NCI-H460 (cell line): ENCODE data around the gene GSTM3. TPM values are rescaled to one million over a fixed set of nuclear protein-coding genes. Genes with fewer than 3 reads are reported as not detected.
"Not testable (repeated sequence)": the region's sequence is repeated elsewhere in the genome, so short reads cannot be mapped to it uniquely, and the experiment has no call there.

Experiments used
- DNase-seq: peaks from one replicate; pipeline ENCODE4 v3.0.0-alpha.2; 2016; ENCODE audit warnings: low read depth; ENCODE audit errors: extremely low read depth
- total RNA-seq: library from RNA; depleted of rRNA; stranded (reverse); fragments of >200 nt; shearing (Covaris generic); gene quantifications from 2 replicates; pipeline ENCODE4 v1.2.3, GENCODE V29; 2014

Gene GSTM3
- total RNA-seq, 1 experiment from 2014 or later: 266 TPM

DNA sequence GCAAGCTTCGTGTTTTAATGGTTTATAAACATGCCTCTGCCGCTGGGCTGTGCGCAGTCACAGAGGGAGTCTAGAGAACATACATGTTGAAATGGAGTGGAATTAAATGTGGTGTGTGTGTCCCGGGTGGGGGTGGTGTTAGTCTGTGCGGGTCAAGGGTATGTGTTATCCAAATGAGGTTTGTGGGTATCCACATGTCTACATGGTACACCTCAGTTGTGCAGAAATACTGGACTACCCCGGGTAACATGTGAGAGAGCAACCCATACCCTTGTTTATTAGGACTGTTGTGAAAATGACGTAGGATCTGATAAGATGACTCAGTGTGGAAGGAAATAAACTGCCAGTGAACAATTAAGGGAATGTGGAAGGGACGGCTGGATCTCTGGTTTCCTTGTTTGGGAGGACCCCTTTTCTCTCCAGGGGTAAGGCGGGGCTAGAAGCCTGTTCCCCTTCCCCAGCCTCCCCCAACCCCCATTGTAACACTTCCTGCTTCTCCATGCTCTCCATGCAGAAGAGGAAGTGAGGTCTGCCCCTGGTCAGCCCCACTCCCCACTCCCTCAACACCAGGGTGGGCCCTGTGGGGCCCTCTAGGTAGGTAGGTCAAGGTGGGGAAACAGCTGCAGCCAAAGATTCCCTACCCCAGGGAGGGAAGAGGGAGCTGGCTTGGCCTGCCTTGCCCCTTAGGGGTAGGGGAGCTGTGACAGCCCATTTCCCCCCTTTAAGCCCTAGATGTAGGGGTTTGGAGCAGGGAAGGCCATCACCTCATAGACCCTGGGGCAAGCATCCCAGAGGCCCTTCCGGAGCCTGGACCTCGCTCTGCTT, 22.2 kb upstream of the GSTM3 start:
- peak; percentile 45 for DNase-seq

- DNase-seq: no peak
Observed at GRCh38 chr1:109762039-109762585, 21.3 kb upstream of the GSTM3 start.

DNA sequence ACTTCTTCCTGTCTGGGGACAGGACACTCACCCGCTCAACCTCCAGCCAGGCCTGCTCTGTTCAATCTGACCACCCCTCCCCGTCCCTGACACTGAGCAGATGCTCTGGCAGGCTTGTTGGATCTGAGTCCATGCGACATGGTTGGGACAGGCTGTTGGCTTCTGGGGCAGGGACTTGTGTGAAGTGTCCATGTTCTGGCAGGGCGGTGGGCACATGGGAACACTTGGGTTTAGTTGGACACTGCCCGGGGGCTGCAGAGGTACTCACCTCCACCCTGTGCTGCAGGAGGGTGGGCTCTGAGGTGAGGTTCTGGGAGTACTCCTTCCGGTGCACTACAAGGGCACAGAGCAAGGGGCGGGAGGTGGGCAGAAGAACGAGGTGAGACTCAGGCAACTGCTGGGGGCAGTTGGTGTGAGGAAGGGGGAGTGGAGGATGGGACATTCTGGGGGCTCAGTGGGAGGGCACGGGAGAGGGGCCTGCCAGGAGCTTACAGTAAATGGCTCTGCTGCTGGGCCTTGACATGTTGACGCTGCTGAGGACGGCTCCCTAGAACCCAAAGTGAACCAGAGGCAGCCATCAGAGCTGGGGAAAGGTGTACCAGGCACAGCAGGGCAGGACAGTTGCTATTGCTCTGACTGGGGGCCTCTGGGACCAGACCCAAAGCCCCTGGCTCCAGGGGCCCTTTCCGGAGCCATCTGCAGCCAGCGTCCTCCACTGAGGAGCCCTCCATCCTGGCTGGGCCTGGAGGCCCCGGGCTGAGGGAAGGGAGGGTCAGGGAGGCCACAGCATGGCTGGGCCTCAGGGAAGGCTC, 20.6 kb upstream of the GSTM3 start:
- no peak for DNase-seq

DNA sequence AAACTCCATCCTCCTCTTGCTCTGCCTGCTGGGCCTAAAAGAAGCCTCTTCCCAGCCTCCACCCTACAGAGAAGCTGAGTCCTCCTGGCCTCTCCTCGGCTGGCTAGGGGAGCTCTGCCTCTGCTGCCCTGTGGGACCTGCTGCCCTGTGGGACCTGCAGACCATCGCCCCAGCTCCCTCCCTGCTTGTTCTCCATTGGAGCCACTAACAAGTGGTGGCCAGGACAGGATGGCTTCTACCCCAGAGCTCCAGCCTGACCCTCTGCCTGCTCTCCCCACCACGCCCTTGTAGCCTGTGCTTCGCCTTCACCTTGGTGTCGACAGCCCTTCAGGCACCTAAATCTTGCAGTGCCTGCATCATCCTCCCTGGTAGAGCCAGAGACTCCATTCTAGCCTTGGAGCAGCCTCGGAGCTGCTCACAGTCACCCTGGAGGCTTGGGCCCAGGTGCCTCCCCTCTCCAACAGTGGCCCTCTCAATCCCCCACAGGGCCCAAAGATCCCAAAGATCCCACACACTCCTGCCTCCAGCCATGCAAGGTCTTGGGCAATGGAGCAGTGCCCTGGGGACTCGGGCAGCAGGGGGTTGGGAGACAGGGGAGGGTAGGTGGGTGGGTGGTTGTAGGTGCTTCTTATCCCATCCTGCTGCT, 19.9 kb upstream of the GSTM3 start:
- no peak for DNase-seq

DNA sequence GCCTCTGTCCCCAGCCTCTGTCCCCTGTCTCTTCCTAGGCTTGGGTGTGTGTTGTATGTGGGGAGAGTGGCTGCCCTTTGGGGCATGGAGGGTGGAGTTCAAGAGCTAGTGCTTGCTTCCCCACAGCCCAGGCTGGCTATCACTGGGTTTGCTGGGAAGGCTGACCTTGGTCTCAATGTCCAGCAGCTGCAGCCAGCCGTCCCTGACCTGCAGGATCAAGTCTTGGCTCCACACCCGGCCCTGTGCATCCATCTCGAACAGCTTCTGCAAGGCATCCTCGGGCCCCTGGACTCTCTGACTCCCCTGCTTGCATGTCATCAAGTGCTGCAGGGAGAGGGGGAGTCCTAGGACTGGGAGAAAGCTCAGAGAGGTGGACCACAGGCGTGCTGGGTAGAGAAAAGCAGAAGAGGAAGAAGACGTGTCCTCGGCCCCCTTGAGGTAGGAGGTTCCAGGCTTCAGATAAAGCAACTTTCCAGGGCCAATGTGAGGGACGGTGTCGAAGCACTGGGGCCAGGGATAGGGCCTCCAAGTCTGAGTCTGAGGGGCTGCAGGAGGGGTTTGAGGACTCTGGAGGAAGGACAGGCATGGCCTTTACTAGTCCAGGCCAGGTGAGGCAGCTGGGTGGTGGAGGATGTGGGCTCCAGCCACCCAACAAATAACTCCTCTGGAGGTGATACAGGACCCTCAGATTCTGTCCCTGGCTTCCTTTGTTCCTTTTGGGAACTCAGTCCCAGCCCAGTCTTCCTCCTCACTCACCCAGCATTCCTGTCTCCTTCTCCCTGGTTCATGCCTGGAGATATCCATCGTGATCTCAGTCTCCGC, 18.9 kb upstream of the GSTM3 start:
- no peak for DNase-seq

DNA sequence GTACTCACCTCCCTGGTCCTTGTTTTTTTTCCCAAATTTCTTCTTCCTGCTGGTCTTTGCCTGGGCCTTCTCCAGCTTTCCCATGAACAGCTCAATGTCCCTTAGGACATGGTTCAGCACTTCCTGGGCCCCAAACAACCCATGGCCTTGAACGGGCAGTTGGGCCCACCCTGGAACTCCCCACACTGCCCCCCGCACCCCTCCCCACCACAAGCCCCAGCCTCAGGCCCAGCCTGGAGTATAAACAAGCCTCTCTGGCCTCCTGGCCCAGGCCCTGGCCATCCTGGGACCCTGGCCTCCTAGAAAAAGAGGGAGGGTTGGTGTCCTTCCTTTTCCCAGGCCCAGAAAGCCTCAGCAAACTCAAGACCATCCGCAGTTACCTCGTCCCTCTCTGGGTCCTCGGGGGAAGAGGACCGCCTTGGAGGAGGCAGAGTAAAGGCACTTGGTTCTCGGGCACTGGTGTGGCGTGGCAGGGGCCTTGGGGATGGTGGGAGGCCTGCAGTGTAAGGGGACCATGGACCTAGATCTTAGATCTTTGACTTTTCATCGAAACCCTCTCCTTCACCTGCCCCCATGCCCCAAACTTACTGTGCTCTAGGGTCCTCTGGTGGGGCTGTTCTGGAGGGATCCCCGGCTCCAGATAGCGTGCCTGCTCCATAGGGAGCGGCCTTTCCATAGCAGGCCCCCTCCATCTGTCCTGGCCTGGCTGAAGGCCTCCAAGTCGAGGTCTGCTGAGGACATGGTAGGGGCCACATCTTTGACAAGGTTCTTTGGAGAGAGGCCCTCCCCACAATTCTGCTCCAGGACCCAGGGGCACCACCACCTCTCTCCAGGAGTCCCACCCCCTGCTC, 17.3 kb upstream of the GSTM3 start:
- DNase-seq: no peak

GRCh38 chr1:109756848-109757521, 16.1 kb upstream of the GSTM3 start:
- no peak for DNase-seq

DNA sequence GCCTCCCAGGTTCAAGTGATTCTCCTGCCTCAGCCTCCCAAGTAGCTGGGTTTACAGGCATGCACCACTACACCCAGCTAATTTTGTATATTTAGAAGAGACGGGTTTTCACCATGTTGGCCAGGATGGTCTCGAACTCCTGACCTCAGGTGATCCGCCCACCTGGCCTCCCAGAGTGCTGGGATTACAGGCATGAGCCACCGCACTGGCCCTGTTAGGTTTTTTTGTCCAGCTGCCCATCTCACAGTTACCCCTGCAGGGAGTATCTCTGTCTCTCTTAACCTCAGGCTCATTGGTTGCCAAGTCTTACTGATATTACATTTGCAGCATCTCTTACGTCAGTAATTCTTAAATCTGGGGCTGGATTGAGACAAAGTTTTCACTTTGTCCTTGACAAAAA, 15.5 kb upstream of the GSTM3 start:
- not testable (repeated sequence) for DNase-seq

- no peak for DNase-seq
Observed at GRCh38 chr1:109754738-109755137, 13.9 kb upstream of the GSTM3 start.

- DNase-seq: no peak
Observed at GRCh38 chr1:109751531-109752260, 10.9 kb upstream of the GSTM3 start.

- no peak for DNase-seq
Observed at GRCh38 chr1:109750920-109751319, 10.1 kb upstream of the GSTM3 start.

- DNase-seq: no peak
Observed at GRCh38 chr1:109750241-109750882, 9.5 kb upstream of the GSTM3 start.

DNA sequence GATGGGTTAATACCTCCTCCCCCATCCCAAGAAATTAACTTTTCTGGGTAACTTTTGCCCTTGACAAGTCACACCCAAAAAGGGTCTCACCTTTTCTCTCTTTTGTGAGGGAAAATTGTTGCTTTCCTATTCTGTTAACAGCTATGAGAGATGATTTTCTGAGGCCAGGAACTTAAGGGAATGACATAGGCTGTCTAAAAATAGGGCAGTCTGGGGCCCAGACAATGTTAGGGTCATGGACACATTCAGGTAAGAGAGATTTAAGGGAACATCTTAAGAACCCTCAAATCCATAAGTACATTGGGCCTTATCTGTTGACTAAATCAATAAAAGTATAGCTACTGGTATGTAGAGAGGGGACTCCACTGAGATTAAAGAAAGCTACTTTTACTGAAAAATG, 8.4 kb upstream of the GSTM3 start:
- DNase-seq: no peak

GRCh38 chr1:109748311-109748710, 7.5 kb upstream of the GSTM3 start:
- not testable (repeated sequence) for DNase-seq

DNA sequence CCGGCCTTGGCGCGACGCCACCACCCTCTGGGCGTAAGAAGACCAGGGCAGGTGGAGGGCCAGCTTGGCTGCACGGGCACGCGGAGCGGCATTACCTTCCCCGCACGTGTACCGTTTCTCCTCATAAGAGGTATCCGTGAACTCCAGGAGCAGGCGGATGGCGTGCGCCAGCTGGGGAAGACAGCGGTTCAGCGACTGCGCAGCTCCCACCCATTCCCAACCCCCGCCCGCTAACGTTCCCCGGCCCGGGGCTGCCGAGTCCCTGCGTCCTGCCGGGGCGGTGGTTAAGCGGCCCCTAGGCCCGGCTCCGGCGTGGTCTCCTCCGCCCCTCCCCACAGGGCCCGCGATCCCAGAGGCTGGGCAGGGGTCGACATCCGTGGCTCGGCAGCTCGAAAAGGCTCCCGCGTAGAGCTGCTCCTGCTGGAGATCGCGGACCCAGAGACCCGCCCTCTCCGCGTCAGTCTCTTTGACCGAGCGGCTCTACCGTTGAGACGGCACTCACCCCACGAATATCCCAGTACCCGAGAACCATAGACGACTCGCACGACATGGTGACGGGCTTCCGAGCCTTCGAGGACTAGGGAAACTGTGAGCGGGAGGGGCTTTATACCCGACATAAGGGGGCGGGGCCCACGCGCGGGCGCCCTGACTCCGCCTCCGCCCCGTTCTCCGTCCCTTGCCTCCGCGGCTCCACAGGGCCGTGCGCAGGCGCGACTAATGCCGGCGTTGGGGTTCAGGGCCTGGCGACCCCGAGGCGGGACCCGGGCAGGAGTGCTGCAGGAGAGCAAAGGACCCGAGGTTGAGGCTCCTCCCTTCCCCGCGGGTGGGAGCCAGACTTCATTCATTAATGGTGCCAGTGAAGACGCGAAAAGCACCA, 862 bp downstream of the GSTM3 start:
- peak; percentile 72 for DNase-seq

- DNase-seq: no peak
Observed at GRCh38 chr1:109733236-109733870, 7.5 kb downstream of the GSTM3 start.
